SK-N-MC (cell line): Measurements from ENCODE around the gene RPL28.

Experiments used
- DNase-seq: peaks from one replicate; pipeline ENCODE4 v3.0.0-alpha.2; 2011; ENCODE audit warnings: low read depth, low spot score
- H3K27ac ChIP-seq: fragments of 200-600 bp; sonication (generic); 2 replicates; pipeline ENCODE4 v1.5.1; 2016; ENCODE audit warnings: mixed run types
- H3K36me3 ChIP-seq: fragments of 200-600 bp; sonication (generic); 2 replicates; pipeline ENCODE4 v1.6.1; 2017; ENCODE audit warnings: antibody characterized with exemption, low read length, mixed read lengths; ENCODE audit not compliant: insufficient read depth
- H3K4me3 ChIP-seq: fragments of 200-600 bp; sonication (generic); 2 replicates; pipeline ENCODE4 v1.5.1; 2016
- H3K9ac ChIP-seq: fragments of 200-600 bp; sonication (generic); 2 replicates; pipeline ENCODE4 v1.8.0; 2017; ENCODE audit warnings: mixed run types, mixed read lengths; ENCODE audit not compliant: insufficient read length
- H3K9me3 ChIP-seq: fragments of 200-600 bp; sonication (generic); 2 replicates; pipeline ENCODE4 v1.6.1; 2017; ENCODE audit warnings: low read depth, mild to moderate bottlenecking, antibody characterized with exemption, low read length, moderate library complexity, mixed read lengths
- EZH2 ChIP-seq: fragments of 200-600 bp; sonication (generic); IDR thresholded peaks from one replicate; pipeline ENCODE4 v1.6.1; 2017; ENCODE audit warnings: antibody characterized with exemption
- FOXP2 ChIP-seq: optimal IDR thresholded peaks from 2 replicates; pipeline ENCODE3; 2011; ENCODE audit warnings: mild to moderate bottlenecking, moderate library complexity; ENCODE audit not compliant: insufficient read depth; ENCODE audit errors: extremely low read length, control extremely low read depth
- POLR2AphosphoS5 ChIP-seq: IDR thresholded peaks from 2 replicates; pipeline ENCODE4 v1.6.1; 2012; ENCODE audit warnings: mild to moderate bottlenecking, low read depth, low read length, borderline replicate concordance

The RPL28 gene

DNA sequence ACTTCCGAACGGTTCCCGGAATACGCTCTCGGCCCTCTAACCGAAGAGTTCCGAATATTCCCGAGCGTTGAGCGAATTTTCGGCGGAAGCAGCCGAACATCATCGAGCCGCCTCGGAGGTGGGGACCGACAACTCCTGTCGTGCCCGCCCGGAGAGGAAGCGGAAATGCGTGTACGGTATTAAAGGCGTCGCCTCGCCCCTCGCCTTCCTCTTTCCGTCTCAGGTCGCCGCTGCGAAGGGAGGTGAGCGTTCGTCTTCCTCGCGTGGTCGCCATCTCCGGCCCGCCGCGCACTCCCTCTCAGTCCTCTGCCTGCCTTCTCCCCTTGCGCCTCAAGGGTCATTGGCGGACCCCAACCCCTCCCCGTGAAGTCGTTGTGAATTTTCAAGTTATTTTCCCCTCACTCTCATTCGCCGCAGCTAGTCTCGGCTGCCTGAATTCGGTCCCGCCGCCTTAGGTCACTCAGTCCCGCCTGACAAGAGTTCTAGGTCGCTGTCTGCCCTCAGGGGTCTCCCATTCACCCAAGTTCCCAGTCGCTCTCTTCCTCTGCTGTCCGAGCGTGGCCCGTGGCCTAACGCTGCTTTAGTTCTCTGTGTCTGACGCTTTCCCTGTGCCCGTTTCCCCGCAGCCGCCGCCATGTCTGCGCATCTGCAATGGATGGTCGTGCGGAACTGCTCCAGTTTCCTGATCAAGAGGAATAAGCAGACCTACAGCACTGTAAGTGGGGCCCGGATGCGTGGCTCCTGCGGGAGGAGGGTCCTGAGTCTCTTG is at the start of gene RPL28:
RPL28 (plus strand) TSS at position 209 of the 769 bp plus-strand sequence; CDS start at position 635, 426 bp downstream.
- no peaks in the 10 kb centered on the region for H3K9me3 ChIP-seq
- TF ChIP-seq EZH2 (no peak), FOXP2 (no peak), POLR2AphosphoS5 (peak; percentile 100)
- H3K36me3 ChIP-seq, result peaks cover 42% of the 10 kb centered on the region
- peak; percentile 91 for DNase-seq
- H3K4me3 ChIP-seq, result peak within 1 kb of the TSS; percentile 91
- peak within 1 kb of the TSS; percentile 94 for H3K27ac ChIP-seq
- H3K9ac ChIP-seq, result peak within 1 kb of the TSS; percentile 97

GRCh38 chr19:55336101-55336500 is 49.6 kb upstream of the RPL28 start:
- TF ChIP-seq FOXP2, result no peak
- no peak for TF ChIP-seq POLR2AphosphoS5
- no peak for TF ChIP-seq EZH2
- no peak overlapping the region for H3K4me3 ChIP-seq
- no peaks in the 10 kb centered on the region for H3K9me3 ChIP-seq
- H3K36me3 ChIP-seq, result no peaks in the 10 kb centered on the region
- no peak overlapping the region for H3K9ac ChIP-seq
- DNase-seq, result no peak
- no peak overlapping the region for H3K27ac ChIP-seq

GRCh38 chr19:55339105-55339888 is 46.4 kb upstream of the RPL28 start, which contains the start of gene KMT5C:
Gene KMT5C, plus strand, starts transcription at chr19:55339876. Its CDS starts 2,061 bp downstream, at chr19:55341937.
- H3K9ac ChIP-seq, result peak within 1 kb of the TSS; percentile 86
- no peaks in the 10 kb centered on the region; the same call in 1 of the 2 replicates for H3K36me3 ChIP-seq
- peak within 1 kb of the TSS; percentile 78 for H3K27ac ChIP-seq
- TF ChIP-seq EZH2 (no peak), POLR2AphosphoS5 (peak; percentile 44), FOXP2 (peak; percentile 47)
- peak within 1 kb of the TSS; percentile 85 for H3K4me3 ChIP-seq
- peak; percentile 100 for DNase-seq
- H3K9me3 ChIP-seq, result no peaks in the 10 kb centered on the region

DNA sequence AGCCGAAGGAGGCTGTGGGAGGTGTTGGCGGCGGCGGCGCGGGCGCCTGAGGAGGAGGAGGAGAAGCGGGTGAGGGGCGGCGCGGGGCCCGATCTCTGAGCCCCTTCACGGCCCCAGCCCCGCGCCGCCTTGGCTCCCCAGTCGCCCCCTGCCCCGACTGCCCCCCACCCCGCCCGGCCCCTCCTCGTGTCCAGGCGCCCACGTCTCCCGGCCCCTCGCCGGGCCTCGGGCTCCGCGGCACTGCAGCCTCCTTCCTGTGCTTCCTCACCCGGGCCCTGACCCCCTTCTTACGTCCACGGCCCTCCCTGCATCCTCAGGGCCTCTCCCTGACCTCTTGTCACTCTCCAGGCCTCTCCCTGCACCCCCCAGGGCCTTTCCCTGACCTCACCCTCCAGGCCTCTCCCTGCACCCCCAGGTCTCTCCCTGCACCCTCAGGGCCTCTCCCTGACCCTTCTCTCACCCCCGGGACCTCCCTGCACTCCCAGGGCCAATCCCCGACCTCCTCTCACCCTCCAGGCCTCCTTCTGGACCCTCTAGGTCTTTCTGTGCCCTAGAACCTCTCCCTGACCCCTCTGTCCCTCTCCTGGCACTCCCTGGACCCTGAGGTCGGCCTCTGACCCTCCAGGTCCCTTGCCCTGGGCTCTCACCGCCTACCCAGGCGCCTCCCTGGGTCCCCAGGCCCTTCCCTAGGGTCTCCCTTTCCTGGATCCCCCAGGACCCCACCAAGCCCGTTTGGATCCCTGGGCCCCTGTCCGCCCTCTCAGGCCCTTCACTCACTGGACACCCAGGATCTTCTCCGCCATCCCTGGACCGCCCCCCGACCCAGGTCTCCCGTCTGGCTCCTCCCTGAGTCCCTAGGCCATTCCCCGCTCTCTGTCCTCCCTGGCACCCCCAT is 45.6 kb upstream of the RPL28 start:
- Histone ChIP-seq H3K9me3 (no peaks in the 10 kb centered on the region), H3K4me3 (peak overlapping the region; percentile 81), H3K27ac (peak overlapping the region; percentile 65), H3K9ac (peak overlapping the region; percentile 86), H3K36me3 (no peaks in the 10 kb centered on the region; the same call in 1 of the 2 replicates)
- no peak for DNase-seq
- TF ChIP-seq POLR2AphosphoS5 (peak; percentile 76), FOXP2 (no peak)

DNA sequence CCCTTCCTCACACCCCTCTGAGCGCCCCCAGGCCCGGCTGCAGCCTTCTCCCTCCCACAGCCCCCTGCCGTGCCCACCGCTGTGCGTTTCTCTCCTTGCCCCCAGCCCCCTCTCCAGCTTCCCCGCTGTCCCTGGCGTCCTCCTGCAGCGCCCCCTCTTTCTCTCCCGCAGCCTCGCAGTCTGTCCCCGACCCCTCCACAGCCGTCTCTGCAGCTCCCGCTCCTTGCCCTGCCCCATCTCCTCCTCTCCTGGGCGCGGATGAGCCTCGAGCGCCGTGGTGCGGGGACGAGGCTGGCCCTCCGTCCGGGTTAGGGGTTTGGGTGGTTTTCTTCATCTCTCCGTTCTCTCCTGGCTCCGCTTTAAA is 45.0 kb upstream of the RPL28 start:
- Histone ChIP-seq H3K4me3 (peak overlapping the region; percentile 81), H3K9me3 (no peaks in the 10 kb centered on the region), H3K36me3 (no peaks in the 10 kb centered on the region; the same call in 1 of the 2 replicates), H3K27ac (no peak overlapping the region), H3K9ac (peak overlapping the region; percentile 86)
- DNase-seq, result no peak
- TF ChIP-seq FOXP2, result no peak
- TF ChIP-seq POLR2AphosphoS5, result no peak; the same call in 1 of the 2 replicates
- no peak for TF ChIP-seq EZH2

DNA sequence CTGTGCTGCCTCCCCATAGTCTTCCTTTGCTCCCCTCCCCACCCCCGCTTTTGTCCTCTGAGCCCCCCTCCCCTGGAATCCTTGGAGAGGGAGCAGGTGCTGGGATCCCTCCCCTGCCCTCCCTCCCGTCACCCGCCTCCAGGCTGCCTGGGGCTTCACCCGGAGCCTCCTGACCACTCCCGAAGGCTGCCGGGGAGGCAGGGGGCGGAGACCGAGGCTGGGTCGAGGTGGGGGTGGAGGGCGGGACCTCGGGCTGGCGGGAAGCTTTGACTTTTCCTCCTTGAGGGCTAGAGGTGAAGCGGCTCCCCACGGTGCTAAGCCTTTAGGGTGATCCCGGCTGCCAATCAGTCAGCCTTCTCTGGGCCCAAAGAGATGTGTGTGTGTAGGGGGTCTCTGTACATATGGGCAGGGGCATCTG is 44.6 kb upstream of the RPL28 start:
- no peak overlapping the region for H3K27ac ChIP-seq

GRCh38 chr19:55341595-55342531 is 43.9 kb upstream of the RPL28 start:
- no peaks in the 10 kb centered on the region for H3K9me3 ChIP-seq
- H3K27ac ChIP-seq, result no peak overlapping the region
- TF ChIP-seq EZH2 (no peak), FOXP2 (no peak), POLR2AphosphoS5 (no peak)
- DNase-seq, result no peak
- H3K9ac ChIP-seq, result no peak overlapping the region
- no peaks in the 10 kb centered on the region; the same call in 1 of the 2 replicates for H3K36me3 ChIP-seq
- H3K4me3 ChIP-seq, result peak overlapping the region; percentile 81

More for the DNA sequence above, 44.6 kb upstream of the RPL28 start:
- Histone ChIP-seq H3K9me3 (no peaks in the 10 kb centered on the region), H3K4me3 (peak overlapping the region; percentile 81), H3K9ac (peak overlapping the region; percentile 86), H3K36me3 (no peaks in the 10 kb centered on the region; the same call in 1 of the 2 replicates)
- no peak for DNase-seq
- TF ChIP-seq EZH2 (no peak), FOXP2 (no peak), POLR2AphosphoS5 (no peak; the same call in 1 of the 2 replicates)

GRCh38 chr19:55344444-55344843 is 41.3 kb upstream of the RPL28 start:
- DNase-seq, result no peak
- no peak overlapping the region for H3K27ac ChIP-seq
- TF ChIP-seq EZH2, result no peak
- no peak for TF ChIP-seq FOXP2
- no peak for TF ChIP-seq POLR2AphosphoS5
- H3K4me3 ChIP-seq, result no peak overlapping the region
- H3K9ac ChIP-seq, result no peak overlapping the region
- H3K9me3 ChIP-seq, result no peaks in the 10 kb centered on the region
- no peaks in the 10 kb centered on the region; the same call in 1 of the 2 replicates for H3K36me3 ChIP-seq
